HTR-8/SVneo (cell line): Measurements from ENCODE around the gene PRDM16.

Experiments
- DNase-seq: peaks from one replicate; pipeline ENCODE4 v3.0.0; 2011; ENCODE audit warnings: low spot score, mixed read lengths; ENCODE audit not compliant: insufficient read length
- FAIRE-seq: peaks from 2 replicates; lab custom pipeline; 2011; peaks lifted over from hg19 to GRCh38; lab: Jason Lieb, UNC

PRDM16 gene

GRCh38 chr1:3439346-3440299, 370.6 kb downstream of the PRDM16 start:
- DNase-seq = no peak
- no peak for FAIRE-seq

DNA sequence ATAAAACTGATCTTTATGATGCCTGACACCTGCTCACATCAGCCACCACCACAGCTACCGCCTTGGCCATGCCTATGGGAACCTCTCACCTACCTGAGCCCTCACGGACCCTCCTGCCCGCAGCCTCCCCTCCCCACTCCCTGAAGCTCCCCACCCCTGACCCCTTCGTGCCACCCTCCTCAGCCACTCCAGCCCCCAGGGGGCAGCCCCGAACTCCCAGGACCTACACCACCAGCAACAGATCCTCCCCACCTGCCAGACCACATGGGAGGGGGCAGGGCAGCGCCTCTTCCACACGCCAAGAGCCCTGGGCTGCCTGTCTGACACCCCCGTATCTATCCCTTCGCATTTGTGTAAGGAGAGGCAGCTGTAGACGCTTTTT, 371.3 kb downstream of the PRDM16 start:
- DNase-seq (no peak), FAIRE-seq (no peak)

- DNase-seq (no peak), FAIRE-seq (no peak)
Measured at GRCh38 chr1:3440711-3441409, 371.9 kb downstream of the PRDM16 start.

DNA sequence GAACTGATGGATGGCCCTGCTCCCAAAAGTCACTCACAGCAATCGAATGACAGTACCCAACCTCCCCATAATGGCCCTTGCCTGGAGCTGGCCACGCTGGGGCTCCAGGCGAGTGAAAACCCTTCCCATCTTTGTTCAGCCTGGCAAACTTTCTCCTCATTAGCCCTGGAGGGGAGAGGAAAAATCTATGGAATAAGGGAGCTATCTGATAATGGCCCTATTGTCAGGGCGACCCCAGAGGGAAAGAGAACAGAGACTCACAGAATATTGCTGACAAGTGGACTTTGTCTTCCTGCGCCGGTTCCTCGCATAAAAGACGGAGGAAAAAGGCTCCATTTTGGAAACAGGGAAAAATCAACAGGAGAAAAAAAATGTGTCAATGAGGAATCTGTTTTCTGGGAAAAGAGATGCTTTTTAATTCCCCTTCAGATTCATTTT, 372.4 kb downstream of the PRDM16 start:
- DNase-seq (no peak), FAIRE-seq (no peak)

GRCh38 chr1:3441880-3442279, 372.9 kb downstream of the PRDM16 start:
- DNase-seq (no peak), FAIRE-seq (no peak)

DNA sequence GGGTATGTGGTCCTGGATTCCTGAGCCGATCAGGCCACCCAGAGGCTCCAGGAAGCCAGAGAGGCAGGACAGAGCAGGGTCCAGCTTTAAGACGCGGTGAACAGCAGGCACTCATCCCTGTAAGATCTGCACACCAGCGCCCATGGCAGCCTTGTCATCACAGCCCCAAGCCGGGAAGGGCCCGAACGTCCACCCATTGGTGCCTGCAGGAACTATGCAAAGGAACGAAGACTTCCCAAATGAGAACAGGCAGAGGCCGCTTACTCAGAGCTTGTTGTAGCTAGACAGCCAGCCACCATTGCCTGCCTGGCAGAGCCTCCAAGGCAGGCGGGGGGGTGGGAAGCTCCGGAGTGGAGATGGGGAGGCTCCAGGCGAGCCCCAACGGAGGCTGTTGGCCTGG, 373.3 kb downstream of the PRDM16 start:
- DNase-seq (no peak), FAIRE-seq (no peak)

- FAIRE-seq (no peak), DNase-seq (no peak)
Measured at GRCh38 chr1:3442901-3443300, 373.9 kb downstream of the PRDM16 start.

- DNase-seq (no peak), FAIRE-seq (no peak)
Measured at GRCh38 chr1:3443807-3444206, 374.8 kb downstream of the PRDM16 start.

DNA sequence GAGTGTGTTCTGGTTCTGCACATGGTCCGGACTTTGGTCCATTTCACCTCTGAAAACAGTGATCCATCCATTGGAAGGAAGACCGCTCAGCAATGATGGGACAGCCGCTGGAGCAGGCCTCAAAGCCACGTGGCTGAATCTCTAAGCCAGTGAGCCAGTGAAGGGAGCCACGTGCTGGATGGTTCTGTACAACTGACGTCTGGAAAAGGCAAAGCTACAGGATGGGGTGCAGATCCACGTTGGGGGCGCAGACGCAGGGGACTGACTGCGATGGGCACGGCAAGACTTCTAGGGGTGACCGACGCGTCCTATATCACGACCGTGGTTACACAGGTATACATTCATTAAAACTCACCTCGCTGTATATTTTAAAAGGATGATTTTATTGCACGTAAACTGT, 375.3 kb downstream of the PRDM16 start:
- no peak for DNase-seq
- FAIRE-seq = no peak

DNA sequence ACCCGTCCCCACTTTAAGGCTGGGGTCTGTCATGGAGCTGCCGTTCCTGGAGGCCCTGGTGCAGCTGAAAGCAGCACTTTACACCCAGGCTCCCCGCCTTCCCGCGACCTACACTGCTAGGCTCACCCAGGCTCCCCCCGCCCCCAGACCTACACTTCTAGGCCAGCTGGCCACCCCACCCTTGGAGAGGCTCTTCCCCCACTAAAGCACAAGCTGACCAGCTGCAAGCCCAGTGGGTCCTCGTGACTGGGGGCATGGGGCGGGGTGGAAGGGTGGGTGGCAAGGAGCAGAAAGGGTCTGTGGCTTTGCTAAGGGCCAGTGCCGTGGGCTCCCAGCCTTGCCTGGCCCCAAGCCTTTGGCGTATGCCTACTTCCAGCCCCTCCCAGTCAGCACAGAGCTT, 375.7 kb downstream of the PRDM16 start:
- DNase-seq = no peak
- no peak for FAIRE-seq

DNA sequence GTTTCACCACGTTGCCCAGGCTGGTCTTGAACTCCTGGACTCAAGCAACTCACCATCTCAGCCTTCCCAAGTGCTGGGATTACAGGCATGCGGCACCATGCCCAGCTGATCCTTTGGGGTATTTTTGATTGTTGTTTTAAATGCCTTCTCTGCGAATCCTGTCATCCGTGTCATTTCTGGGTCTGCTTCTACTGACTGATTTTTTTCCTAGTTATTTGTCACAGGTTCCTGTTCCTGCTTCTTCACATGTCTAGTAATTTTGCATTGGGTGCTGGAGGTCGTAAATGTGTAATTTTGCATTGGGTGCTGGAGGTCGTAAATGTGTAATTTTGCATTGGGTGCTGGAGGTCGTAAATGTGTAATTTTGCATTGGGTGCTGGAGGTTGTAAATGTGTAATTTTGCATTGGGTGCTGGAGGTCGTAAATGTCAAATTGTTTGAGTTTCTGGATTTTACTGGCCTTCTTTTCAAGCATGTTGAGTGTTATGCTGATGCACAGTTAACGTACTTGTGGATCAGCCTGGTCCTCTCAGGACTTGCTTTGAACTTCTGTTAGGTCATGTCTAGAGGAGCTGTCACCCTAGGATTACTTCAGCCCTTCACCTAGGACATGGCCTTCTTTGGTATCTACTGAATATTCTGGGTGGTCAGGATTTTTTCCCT, 381.3 kb downstream of the PRDM16 start:
- DNase-seq (no peak), FAIRE-seq (no peak)

DNA sequence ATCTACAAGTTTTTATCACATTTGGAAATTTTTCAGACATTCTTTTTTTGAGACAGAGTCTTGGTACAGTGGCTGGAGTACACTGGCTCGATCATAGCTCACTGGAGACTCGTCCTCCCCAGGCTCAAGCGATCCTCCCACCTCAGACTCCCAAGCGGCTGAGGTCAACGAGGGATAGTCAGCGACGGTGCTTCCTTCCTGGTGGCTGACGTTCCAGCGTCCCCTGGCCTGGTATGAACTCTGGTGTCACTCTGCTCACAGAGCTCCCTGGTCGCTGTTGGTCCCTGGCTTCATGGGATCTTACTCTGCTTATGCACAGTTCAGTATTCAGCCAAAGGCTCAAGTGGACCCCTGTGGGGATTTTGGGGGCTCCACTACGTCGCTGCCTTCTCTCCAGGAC, 382.0 kb downstream of the PRDM16 start:
- no peak for FAIRE-seq
- DNase-seq = no peak

DNA sequence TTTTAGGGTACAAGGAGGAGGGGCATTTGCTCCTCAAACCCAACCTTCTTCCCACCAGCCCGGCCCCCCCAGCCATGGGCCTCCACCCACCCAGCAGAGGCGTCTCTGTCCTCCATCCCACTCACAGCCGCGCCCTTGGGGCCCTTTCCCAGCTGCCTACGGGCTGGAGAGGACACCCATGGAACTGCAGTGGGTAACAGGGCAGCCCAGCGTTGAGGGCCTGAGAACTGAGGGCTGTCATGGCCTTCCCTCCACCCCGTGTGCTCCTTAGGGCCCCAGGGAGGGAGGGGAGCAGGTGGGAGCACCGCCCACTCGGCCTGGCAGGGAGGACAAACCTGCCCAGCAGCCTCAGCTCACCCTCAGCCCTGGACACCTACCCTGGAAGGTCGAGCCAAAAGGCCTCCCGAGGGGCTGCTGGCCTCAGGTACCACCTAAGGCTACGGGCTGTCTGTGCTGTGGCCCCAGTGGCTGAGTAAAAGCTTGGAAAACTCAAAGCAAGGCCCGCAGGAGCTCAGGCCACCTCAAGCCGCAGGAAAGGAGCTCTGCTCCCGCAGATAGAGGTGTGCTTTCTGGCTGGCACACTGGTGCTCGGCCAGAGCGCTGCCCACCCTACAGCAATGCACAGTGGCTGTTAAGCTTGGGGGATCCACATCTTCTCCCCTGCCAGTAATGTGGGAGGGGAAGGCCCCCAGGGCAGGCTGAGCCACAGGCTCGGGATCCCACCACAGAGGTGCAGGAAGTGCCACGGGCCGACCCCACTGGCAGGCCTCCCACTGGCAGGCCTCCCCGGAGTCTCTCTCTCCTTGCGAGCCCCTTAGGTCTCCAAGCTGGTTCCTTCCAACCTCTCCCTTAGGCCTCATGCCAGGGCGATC, 383.2 kb downstream of the PRDM16 start:
- no peak for DNase-seq
- no peak for FAIRE-seq

- no peak for FAIRE-seq
- DNase-seq = no peak
Measured at GRCh38 chr1:3452866-3453175, 383.8 kb downstream of the PRDM16 start.

GRCh38 chr1:3453203-3453761, 384.3 kb downstream of the PRDM16 start:
- FAIRE-seq (no peak), DNase-seq (peak; percentile 81)

DNA sequence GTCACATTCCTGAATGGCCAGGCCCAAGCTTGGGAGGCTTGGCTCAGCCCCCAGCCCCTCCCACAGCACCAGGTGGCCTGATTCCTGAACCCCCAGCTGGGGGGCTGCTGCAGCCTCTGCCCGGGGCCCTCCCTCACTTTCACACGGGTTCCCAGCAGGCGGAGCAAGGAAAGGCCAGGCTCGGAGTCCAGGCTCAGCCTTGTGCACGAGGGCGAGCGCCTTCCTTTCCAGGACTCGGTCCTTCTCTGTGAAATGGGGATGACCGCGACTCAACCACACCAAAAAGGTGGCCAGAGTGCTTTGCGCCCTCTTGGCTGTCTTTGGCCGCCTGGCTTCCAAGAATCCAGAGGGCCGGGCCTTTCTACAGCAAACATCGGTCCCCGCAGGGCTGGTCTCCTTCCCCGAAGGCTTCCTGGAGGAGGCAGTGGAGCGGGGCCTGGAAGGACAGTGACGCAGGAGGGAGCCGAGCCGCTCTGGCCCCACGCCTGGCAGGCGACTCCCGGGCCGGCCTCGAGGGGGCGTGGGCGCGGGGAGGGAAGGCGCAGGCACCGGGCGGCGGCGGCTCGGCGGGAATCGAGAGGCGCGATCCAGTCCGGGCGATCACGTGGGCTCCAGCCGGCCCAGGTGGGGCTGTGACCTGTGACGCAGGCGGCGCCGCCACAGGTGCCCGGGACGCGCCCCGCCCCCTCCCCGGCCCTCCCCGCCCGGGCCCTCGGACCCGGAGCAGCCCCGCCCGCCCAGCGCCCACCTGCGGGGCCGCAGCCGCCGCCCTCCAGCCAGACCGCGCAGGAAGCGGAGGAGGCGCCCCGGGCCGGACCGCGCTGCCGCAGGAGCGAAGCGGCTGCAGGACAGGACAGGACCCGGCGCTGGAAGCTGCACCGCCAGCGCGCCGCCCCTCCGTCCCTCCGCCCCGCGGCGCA, 385.1 kb downstream of the PRDM16 start, which contains the start of gene ARHGEF16:
TSS of gene ARHGEF16 (plus strand) at position 775 of the 920 bp plus-strand sequence. CDS start 8,420 bp downstream, outside the sequence.
- FAIRE-seq = no peak

GRCh38 chr1:3454811-3455618, 386.0 kb downstream of the PRDM16 start:
- peak; percentile 53 for DNase-seq
- FAIRE-seq = no peak

More for the DNA sequence above, 385.1 kb downstream of the PRDM16 start, which contains the start of gene ARHGEF16:
- DNase-seq = peak; percentile 36
